Measurements from ENCODE around the gene PFN1. TPM values are rescaled to one million over a fixed set of nuclear protein-coding genes. Genes with fewer than 3 reads are reported as not detected.

The PFN1 gene
- total RNA-seq, 120 experiments from 2014 or later, result 84.4 to 206 (median 112) TPM

Small RNA genes lying within 50 kb of the gene (microRNA-seq; reads per million reads assigned to microRNA genes)
- 0 to 4.4 (median 0.99) reads per million in 43 experiments for gene MIR6864
- 0 to 4.7 (median 0.64) reads per million in 43 experiments for gene MIR6865

Other genes with a start within 250 kb of the PFN1 start
- gene PELP1, start 244.4 kb downstream of the PFN1 start, total RNA-seq, result 100 to 1,000 TPM in 1 of 120 experiments, 10 to 100 TPM in 119; 56.4 to 101 (median 70.6) TPM
- 100 to 1,000 TPM in 45 of 120 experiments, 10 to 100 TPM in 75; 66.2 to 131 (median 94.9) TPM for gene ARRB2, start 237.9 kb downstream of the PFN1 start, total RNA-seq
- 10 to 100 TPM in 112 of 120 experiments, 1 to 10 TPM in 8; 7.9 to 21.7 (median 14.7) TPM for gene MED11, start 217.1 kb downstream of the PFN1 start, total RNA-seq
- gene ZMYND15, start 208.7 kb downstream of the PFN1 start, total RNA-seq, result 1 to 10 TPM in 92 of 120 experiments, under 1 TPM in 28; 0.46 to 3.6 (median 1.4) TPM
- 10 to 100 TPM in 86 of 120 experiments, 1 to 10 TPM in 34; 4.0 to 31.9 (median 13.0) TPM for gene CXCL16, start 208.6 kb downstream of the PFN1 start, total RNA-seq
- gene TM4SF5, start 176.6 kb downstream of the PFN1 start, total RNA-seq, result not detected
- gene VMO1, start 162.2 kb downstream of the PFN1 start, total RNA-seq, result 1 to 10 TPM in 114 of 120 experiments, under 1 TPM in 4, not detected in 2; 0.64 to 8.1 (median 2.7) TPM
- 1 to 10 TPM in 1 of 120 experiments, under 1 TPM in 28, not detected in 91; 0.47 to 1.2 (median 0.57) TPM for gene GLTPD2, start 159.6 kb downstream of the PFN1 start, total RNA-seq
- gene PSMB6, start 152.4 kb downstream of the PFN1 start, total RNA-seq, result 100 to 1,000 TPM in 19 of 120 experiments, 10 to 100 TPM in 101; 56.6 to 114 (median 88.3) TPM
- gene PLD2, start 141.4 kb downstream of the PFN1 start, total RNA-seq, result 10 to 100 TPM; 15.8 to 64.8 (median 35.8) TPM
- 100 to 1,000 TPM; 153 to 287 (median 196) TPM for gene MINK1, start 115.2 kb downstream of the PFN1 start, total RNA-seq
- 10 to 100 TPM in 80 of 120 experiments, 1 to 10 TPM in 40; 4.7 to 18.4 (median 11.2) TPM for gene C17orf107, start 49.0 kb downstream of the PFN1 start, total RNA-seq
- 1 to 10 TPM in 67 of 120 experiments, under 1 TPM in 52, not detected in 1; 0.34 to 4.3 (median 1.1) TPM for gene CHRNE, start 45.4 kb downstream of the PFN1 start, total RNA-seq
- gene GP1BA, start 16.3 kb downstream of the PFN1 start, total RNA-seq, result 1 to 10 TPM in 1 of 120 experiments, under 1 TPM in 15, not detected in 104; 0.16 to 1.0 (median 0.24) TPM
- 100 to 1,000 TPM in 9 of 120 experiments, 10 to 100 TPM in 111; 56.8 to 113 (median 82.2) TPM for gene SLC25A11, start 8.5 kb downstream of the PFN1 start, total RNA-seq
- 100 to 1,000 TPM in 28 of 120 experiments, 10 to 100 TPM in 92; 65.3 to 121 (median 91.1) TPM for gene RNF167, start 8.3 kb downstream of the PFN1 start, total RNA-seq
- gene ENO3, start 2.6 kb upstream of the PFN1 start, total RNA-seq, result 10 to 100 TPM in 8 of 120 experiments, 1 to 10 TPM in 112; 1.4 to 20.7 (median 5.6) TPM
- 10 to 100 TPM; 31.5 to 67.7 (median 51.4) TPM for gene SPAG7, start 19.3 kb upstream of the PFN1 start, total RNA-seq
- gene CAMTA2, start 39.1 kb upstream of the PFN1 start, total RNA-seq, result 100 to 1,000 TPM in 118 of 120 experiments, 10 to 100 TPM in 2; 79.4 to 186 (median 143) TPM
- gene INCA1, start 49.0 kb upstream of the PFN1 start, total RNA-seq, result 1 to 10 TPM in 104 of 120 experiments, under 1 TPM in 14, not detected in 2; 0.36 to 3.7 (median 2.0) TPM
- 100 to 1,000 TPM in 92 of 120 experiments, 10 to 100 TPM in 28; 62.4 to 504 (median 132) TPM for gene KIF1C, start 49.4 kb upstream of the PFN1 start, total RNA-seq
- gene SLC52A1, start 86.9 kb upstream of the PFN1 start, total RNA-seq, result under 1 TPM in 13 of 120 experiments, not detected in 107; 0.14 to 0.44 (median 0.20) TPM
- gene ZFP3, start 129.9 kb upstream of the PFN1 start, total RNA-seq, result 10 to 100 TPM in 32 of 120 experiments, 1 to 10 TPM in 88; 4.7 to 13.7 (median 9.1) TPM
- gene ZNF232, start 163.3 kb upstream of the PFN1 start, total RNA-seq, result 10 to 100 TPM in 81 of 120 experiments, 1 to 10 TPM in 39; 7.6 to 20.3 (median 10.9) TPM
- 1 to 10 TPM in 24 of 120 experiments, under 1 TPM in 96; 0.07 to 4.4 (median 0.48) TPM for gene USP6, start 167.5 kb upstream of the PFN1 start, total RNA-seq
- gene ZNF594, start 243.3 kb upstream of the PFN1 start, total RNA-seq, result 10 to 100 TPM; 14.7 to 32.7 (median 20.5) TPM